Calu3 (cell line): ENCODE measurements around the gene ZFR. TPM values are rescaled to one million over a fixed set of nuclear protein-coding genes. Genes with fewer than 3 reads are reported as not detected.

Experiments
- BruUV-seq: library from RNA; stranded (reverse); fragments of 400-500 nt; replicated peaks from 2 replicates; lab custom pipeline; 2021; lab: Mats Ljungman, UMichigan
- CTCF ChIA-PET: fragments of 300-600 bp; sonication (Branson Sonifier 250); formaldehyde crosslinking; loops from one replicate; lab custom pipeline; 2022; ENCODE audit warnings: antibody characterized with exemption; lab: Charles Lee
- DNase-seq: peaks from one replicate; pipeline ENCODE4 v3.0.0; 2022
- H3K27ac Mint-ChIP-seq: one replicate; pipeline ENCODE4 v1.8.0; 2022; ENCODE audit warnings: mixed read lengths; ENCODE audit not compliant: unreplicated experiment
- H3K27me3 Mint-ChIP-seq: one replicate; pipeline ENCODE4 v1.8.0; 2022; ENCODE audit warnings: mixed read lengths; ENCODE audit not compliant: unreplicated experiment
- H3K36me3 Mint-ChIP-seq: one replicate; pipeline ENCODE4 v1.8.0; 2022; ENCODE audit warnings: mild to moderate bottlenecking, moderate library complexity, mixed read lengths; ENCODE audit not compliant: insufficient read depth, unreplicated experiment
- H3K4me1 Mint-ChIP-seq: one replicate; pipeline ENCODE4 v1.8.0; 2022; ENCODE audit warnings: mild to moderate bottlenecking, low read depth, mixed read lengths; ENCODE audit not compliant: unreplicated experiment
- H3K4me3 Mint-ChIP-seq: one replicate; pipeline ENCODE4 v1.8.0; 2022; ENCODE audit warnings: mild to moderate bottlenecking, low read depth, moderate library complexity, mixed read lengths; ENCODE audit not compliant: unreplicated experiment
- H3K9me3 Mint-ChIP-seq: one replicate; pipeline ENCODE4 v1.8.0; 2022; ENCODE audit warnings: low read depth, mixed read lengths; ENCODE audit not compliant: unreplicated experiment
- intact Hi-C: fragments of 100-400 bp; cut with micrococcal nuclease; formaldehyde crosslinking; loops from one replicate; pipeline ENCODE4 v1.10.0; 2022; ENCODE audit not compliant: unreplicated experiment
- total RNA-seq: library from RNA; stranded (reverse); gene quantifications from 2 replicates; pipeline ENCODE4 v1.2.3, GENCODE V29; 2022
- TF ChIP-seq, protein P1 (sequence below): fragments of 200-600 bp; IDR thresholded peaks from one replicate; pipeline ENCODE4 v1.8.0; 2022; ENCODE audit warnings: antibody characterized with exemption; ENCODE audit not compliant: unreplicated experiment

Gene ZFR
- total RNA-seq, 1 experiment from 2014 or later, result 63.4 TPM

- no TSS peak for BruUV-seq
These were observed 32.4 kb upstream of the ZFR start for GRCh38 chr5:32476891-32477290.

DNA sequence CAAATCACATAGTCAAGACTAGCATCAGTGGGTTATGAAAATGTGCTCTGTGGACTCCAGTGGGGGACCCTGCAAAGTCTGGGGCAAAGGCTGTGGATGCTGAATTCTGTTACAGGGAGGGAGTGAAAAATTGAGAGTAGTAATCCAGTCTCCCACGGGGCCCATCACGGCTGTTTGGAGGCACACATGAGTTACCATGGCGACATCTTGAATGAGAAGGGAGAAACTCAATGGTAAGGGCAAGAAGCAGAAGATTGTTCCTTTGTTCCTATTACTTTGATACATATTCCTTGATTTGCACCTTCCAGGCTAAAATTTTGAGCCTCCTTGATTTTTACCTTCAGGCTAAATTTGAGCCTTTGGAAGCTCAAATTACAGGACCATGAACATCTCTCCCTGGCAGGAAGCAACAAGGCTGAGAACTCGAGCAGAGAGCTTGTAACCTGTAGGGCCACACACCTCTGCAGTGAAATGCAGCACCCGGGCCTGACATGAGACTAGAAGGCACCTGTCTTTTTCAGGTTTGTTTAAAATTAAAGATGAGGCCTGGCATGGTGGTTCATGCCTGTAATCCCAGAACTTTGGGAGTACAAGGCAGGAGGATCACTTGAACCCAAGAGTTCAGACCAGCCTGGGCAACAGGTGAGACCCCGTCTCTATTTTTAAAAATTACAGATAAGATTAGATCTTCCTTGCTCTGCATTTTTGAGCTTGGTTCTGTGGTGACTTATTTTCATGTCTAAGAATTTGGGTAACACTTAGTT, 31.0 kb upstream of the ZFR start:
- no peak overlapping the region for H3K27ac Mint-ChIP-seq
- H3K27me3 Mint-ChIP-seq, result no peaks in the 10 kb centered on the region
- no peaks in the 10 kb centered on the region for H3K9me3 Mint-ChIP-seq
- CTCF ChIA-PET, result interaction anchor here (0.6 kb wide), 1 partner anchor 9 kb away, joined by 3 read pairs; no protein-coding TSS in a partner anchor
- no TSS peak for BruUV-seq
- peaks cover 12% of the 10 kb centered on the region for H3K4me1 Mint-ChIP-seq
- no peak overlapping the region for H3K4me3 Mint-ChIP-seq
- DNase-seq, result no peak
- intact Hi-C loops, result no loop called here
- H3K36me3 Mint-ChIP-seq, result no peaks in the 10 kb centered on the region
- TF ChIP-seq, protein P1, sequence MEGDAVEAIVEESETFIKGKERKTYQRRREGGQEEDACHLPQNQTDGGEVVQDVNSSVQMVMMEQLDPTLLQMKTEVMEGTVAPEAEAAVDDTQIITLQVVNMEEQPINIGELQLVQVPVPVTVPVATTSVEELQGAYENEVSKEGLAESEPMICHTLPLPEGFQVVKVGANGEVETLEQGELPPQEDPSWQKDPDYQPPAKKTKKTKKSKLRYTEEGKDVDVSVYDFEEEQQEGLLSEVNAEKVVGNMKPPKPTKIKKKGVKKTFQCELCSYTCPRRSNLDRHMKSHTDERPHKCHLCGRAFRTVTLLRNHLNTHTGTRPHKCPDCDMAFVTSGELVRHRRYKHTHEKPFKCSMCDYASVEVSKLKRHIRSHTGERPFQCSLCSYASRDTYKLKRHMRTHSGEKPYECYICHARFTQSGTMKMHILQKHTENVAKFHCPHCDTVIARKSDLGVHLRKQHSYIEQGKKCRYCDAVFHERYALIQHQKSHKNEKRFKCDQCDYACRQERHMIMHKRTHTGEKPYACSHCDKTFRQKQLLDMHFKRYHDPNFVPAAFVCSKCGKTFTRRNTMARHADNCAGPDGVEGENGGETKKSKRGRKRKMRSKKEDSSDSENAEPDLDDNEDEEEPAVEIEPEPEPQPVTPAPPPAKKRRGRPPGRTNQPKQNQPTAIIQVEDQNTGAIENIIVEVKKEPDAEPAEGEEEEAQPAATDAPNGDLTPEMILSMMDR, result no peak

More at GRCh38 chr5:32476891-32477290, 32.4 kb upstream of the ZFR start:
- Mint-ChIP-seq H3K4me3 (no peak overlapping the region), H3K4me1 (peaks cover 5% of the 10 kb centered on the region), H3K27ac (no peak overlapping the region), H3K9me3 (no peaks in the 10 kb centered on the region), H3K27me3 (no peaks in the 10 kb centered on the region), H3K36me3 (no peaks in the 10 kb centered on the region)
- CTCF ChIA-PET, result no interaction called here
- intact Hi-C loops, result no loop called here
- TF ChIP-seq, protein P1, result no peak
- DNase-seq, result no peak

DNA sequence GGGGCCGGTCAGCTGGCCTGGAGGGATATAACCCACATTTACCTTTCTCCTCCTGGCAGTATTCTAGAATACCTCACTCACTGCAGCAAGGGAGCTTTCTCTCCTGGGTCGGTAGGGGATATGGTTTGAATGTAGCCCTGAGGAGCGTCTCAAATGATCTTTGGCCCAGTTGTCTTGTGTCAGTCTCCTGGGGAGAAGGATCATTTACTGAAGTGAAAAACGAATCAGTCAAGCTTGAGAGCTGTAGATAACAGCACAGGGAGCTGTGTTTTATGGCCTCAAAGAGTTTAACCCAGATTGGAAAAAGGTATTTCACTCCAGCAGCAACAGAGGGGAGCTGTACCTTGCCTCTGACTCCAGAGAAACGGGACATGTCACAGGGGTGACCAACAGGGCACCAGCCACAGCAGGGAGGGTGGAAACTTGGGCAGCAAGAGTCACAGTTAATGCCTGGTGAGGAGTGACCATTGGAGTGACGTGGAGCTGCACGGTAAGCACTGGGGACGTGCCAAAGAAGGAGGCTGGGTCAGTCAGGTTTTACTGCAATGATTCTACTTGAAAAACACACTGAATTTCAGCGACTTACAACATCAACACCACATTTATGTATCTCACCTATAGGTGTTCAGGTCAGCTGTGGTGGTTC, 29.8 kb upstream of the ZFR start:
- no peak for DNase-seq
- TF ChIP-seq, protein P1, result no peak
- no peaks in the 10 kb centered on the region for H3K36me3 Mint-ChIP-seq
- CTCF ChIA-PET, result no interaction called here
- intact Hi-C loops, result no loop called here
- H3K4me3 Mint-ChIP-seq, result no peak overlapping the region
- no peak overlapping the region for H3K27ac Mint-ChIP-seq
- no peaks in the 10 kb centered on the region for H3K9me3 Mint-ChIP-seq
- no peaks in the 10 kb centered on the region for H3K27me3 Mint-ChIP-seq
- peaks cover 12% of the 10 kb centered on the region for H3K4me1 Mint-ChIP-seq
- no TSS peak for BruUV-seq

GRCh38 chr5:32473072-32473471, 28.5 kb upstream of the ZFR start:
- no peak overlapping the region for H3K4me3 Mint-ChIP-seq
- H3K4me1 Mint-ChIP-seq, result peaks cover 12% of the 10 kb centered on the region
- no peaks in the 10 kb centered on the region for H3K9me3 Mint-ChIP-seq
- intact Hi-C loops, result no loop called here
- BruUV-seq, result no TSS peak
- CTCF ChIA-PET, result no interaction called here
- TF ChIP-seq, protein P1, result no peak
- H3K27ac Mint-ChIP-seq, result no peak overlapping the region
- no peaks in the 10 kb centered on the region for H3K36me3 Mint-ChIP-seq
- no peak for DNase-seq
- H3K27me3 Mint-ChIP-seq, result no peaks in the 10 kb centered on the region
